NCI-H345 treated with DMSO at 0.1 percent for 48 hours (cell line): ENCODE results near the gene PDE1C.
"Not testable (repeated sequence)": the region's sequence is repeated elsewhere in the genome, so short reads cannot be mapped to it uniquely, and the experiment has no call there.

Source experiments
- DNase-seq: peaks from one replicate; lab custom pipeline; 2025; ENCODE audit not compliant: unreplicated experiment; lab: John Stamatoyannopoulos, UW

PDE1C gene

GRCh38 chr7:31855530-31855929 lies 214.7 kb downstream of the PDE1C start:
- DNase-seq = no peak

- no peak for DNase-seq
These were observed 216.8 kb downstream of the PDE1C start for GRCh38 chr7:31853380-31853779.

GRCh38 chr7:31852462-31852861 lies 217.7 kb downstream of the PDE1C start:
- DNase-seq = no peak

- DNase-seq = no peak
These were observed 219.1 kb downstream of the PDE1C start for GRCh38 chr7:31851119-31851518.

DNA sequence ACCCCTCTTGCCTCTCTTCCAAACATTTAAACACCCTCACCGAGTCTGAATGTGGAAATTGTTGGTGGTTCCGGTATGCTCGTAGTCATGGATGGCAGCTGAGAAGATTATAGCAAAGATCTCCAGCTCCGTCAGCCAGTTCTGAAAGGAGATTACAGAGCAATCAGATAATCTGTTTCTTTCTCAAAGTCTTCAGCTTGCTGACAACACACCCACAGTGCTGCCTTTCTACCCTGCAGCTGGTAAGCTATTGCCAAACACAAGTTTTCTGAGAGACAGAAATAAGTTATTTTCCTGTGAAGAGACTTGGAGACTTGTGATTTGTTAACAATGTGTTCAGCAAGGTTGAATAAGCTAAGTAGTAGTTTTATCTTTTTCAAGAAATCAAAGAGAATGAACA lies 219.6 kb downstream of the PDE1C start:
- DNase-seq = no peak

GRCh38 chr7:31850066-31850465 lies 220.1 kb downstream of the PDE1C start:
- no peak for DNase-seq

GRCh38 chr7:31835471-31835870 lies 234.7 kb downstream of the PDE1C start:
- DNase-seq = no peak

- DNase-seq = not testable (repeated sequence)
These were observed 236.6 kb downstream of the PDE1C start for GRCh38 chr7:31833625-31834024.

- no peak for DNase-seq
These were observed 241.7 kb downstream of the PDE1C start for GRCh38 chr7:31828520-31828919.

DNA sequence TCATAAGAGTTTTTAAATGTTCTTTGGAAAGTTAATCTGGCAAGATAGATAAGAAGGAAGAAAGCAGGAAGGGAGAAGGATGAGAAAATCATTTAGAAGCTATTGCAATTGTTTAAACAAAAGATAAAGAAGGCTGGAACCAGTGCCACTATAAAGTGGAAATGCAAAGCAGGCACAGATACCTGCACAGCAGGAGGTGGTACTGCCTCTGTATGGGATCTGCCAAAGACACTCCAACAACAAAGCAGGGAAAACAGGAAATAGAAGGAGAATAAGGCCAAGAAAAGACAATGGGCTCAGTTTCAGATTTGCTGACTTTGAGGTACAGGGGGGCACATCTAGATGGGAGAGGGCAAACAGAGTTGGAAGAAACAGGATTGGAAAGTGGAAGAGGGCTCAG lies 244.6 kb downstream of the PDE1C start:
- no peak for DNase-seq

DNA sequence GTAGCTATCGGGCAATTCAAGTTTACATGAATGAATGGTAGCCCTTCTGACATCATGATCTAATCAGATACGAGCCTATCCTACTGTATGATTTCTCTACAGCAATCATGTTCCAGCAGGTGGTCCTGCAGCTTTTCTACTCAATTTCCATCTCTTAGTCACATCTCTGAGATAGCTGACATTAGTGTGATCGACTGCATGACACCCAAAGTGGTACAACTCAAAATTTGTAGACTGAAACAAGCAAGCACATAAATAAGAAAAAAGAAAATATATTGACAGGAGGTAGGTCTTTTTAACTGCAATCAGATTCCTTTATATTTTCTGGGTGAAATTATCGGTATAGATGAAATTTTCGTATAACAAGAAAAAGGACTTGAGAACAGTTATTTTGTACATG lies 251.2 kb downstream of the PDE1C start:
- DNase-seq = no peak

GRCh38 chr7:31816810-31817209 lies 253.4 kb downstream of the PDE1C start:
- DNase-seq = no peak

DNA sequence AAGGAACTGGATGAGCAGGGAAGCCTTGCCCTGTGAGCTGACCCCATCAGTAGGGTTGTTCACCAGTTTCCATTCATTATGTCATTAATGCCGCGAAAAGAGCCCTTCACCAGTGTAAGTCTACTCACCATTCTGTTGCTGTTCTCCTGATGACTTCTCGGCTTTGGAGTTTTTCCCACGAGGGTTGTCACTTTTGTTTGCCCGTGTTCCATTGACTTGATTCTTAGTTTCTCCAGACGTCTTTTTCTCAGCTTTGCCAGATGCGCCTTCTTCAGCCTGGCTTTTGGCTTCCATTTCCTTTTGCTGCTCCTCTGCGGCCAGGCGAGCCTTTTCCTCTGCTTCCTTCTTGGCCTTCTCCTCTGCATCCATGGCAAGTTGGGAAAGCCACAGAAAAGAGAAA lies 254.4 kb downstream of the PDE1C start:
- no peak for DNase-seq

- DNase-seq = no peak
These were observed 256.0 kb downstream of the PDE1C start for GRCh38 chr7:31814187-31814586.

GRCh38 chr7:31811650-31812461 lies 258.4 kb downstream of the PDE1C start:
- no peak for DNase-seq

- DNase-seq = no peak
These were observed 264.9 kb downstream of the PDE1C start for GRCh38 chr7:31805209-31805818.

GRCh38 chr7:31796375-31796774 lies 273.8 kb downstream of the PDE1C start:
- no peak for DNase-seq

GRCh38 chr7:31794851-31795344 lies 275.3 kb downstream of the PDE1C start:
- DNase-seq = no peak

DNA sequence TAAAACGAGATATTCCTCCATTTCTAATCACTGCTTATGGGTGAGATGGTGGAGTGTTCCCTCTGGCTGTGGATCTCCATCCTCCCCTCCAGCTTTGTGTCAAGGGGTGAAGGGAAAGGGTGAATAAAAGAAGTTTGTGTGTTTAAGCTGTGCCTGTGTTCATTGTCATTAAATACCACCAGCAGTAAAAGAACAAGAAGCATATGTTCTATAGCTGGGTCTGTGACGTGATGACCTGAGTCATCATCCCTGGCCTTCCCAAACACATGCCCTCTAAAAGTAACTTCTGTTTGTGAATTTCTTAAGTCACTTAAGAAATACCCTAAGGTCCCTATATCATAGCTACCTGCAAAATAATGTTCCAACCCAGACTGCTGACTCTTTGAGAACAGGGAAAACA lies 278.3 kb downstream of the PDE1C start:
- no peak for DNase-seq

DNA sequence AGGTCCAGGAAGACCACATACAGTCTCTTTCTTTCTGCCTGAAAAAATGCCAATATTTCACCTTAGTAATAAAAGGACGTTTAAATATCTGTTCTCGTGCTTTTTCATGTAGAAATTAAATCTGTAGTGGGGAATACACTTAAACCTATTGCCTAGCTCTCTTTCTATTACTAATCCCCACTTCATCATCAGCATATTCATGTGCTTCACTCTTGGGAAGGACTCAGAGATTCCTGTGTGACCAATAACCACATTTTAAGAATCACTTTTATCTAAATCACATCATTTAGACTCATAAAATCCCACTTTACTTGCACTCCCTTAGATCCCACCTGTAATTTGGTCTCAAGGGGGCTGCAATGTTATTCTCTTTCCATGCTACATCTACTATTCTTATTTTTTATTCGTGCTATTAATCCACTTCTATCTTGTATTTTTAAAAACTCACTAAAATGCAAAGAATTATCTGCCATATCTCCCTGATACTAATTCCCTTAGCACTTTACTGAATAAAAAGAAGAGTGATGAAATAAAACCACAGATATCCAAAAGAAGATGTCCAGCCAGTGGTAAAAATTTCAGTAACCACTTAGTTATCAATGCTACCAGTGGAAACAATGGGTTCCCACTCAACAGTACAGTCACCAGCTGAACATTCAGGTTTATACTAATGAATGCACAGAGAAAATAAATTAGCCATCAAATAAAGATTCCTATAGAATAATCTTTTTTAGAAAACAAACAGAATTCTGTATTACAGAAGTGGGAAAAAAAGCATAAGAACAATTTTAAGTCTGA lies 281.1 kb downstream of the PDE1C start:
- no peak for DNase-seq

GRCh38 chr7:31788445-31788844 lies 281.8 kb downstream of the PDE1C start:
- DNase-seq = no peak

GRCh38 chr7:31786326-31786725 lies 283.9 kb downstream of the PDE1C start:
- no peak for DNase-seq
